SU-DHL-6 (cell line): Measurements from ENCODE around the gene PDE4D.

Source experiments
- EZH2phosphoT487 ChIP-seq: fragments of 200-600 bp; sonication (generic), shearing (Covaris generic); conservative IDR thresholded peaks from 2 replicates; pipeline ENCODE4 v1.6.1; 2018; ENCODE audit warnings: mild to moderate bottlenecking, antibody characterized with exemption, low read length, moderate library complexity, mixed read lengths
- TF ChIP-seq, protein P1 (sequence below): fragments of 200-600 bp; sonication (generic); IDR thresholded peaks from one replicate; pipeline ENCODE4 v1.5.1; 2017; ENCODE audit warnings: antibody characterized with exemption, mild to moderate bottlenecking, low read length, moderate library complexity; ENCODE audit not compliant: insufficient read depth, poor library complexity, severe bottlenecking

DNA sequence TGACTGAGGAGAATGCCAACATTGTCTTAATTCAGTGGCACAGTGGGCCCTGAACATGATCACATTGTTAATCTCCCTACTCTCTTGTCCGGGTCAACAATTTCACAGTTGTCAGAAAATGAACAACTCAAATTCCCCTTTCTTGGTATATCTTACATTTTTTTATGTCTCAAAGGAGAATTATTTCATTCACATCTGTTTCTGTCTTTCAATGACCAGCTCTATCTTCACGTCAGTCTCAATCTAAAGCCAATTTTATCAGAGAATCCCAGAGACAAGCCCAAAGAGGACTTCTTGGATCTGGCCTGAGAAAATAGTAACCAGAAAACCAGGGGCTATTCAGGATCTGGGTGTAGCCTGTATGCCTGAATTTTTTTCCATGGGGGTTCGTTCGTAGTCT lies 477.5 kb downstream of the PDE4D start:
- TF ChIP-seq, protein P1, sequence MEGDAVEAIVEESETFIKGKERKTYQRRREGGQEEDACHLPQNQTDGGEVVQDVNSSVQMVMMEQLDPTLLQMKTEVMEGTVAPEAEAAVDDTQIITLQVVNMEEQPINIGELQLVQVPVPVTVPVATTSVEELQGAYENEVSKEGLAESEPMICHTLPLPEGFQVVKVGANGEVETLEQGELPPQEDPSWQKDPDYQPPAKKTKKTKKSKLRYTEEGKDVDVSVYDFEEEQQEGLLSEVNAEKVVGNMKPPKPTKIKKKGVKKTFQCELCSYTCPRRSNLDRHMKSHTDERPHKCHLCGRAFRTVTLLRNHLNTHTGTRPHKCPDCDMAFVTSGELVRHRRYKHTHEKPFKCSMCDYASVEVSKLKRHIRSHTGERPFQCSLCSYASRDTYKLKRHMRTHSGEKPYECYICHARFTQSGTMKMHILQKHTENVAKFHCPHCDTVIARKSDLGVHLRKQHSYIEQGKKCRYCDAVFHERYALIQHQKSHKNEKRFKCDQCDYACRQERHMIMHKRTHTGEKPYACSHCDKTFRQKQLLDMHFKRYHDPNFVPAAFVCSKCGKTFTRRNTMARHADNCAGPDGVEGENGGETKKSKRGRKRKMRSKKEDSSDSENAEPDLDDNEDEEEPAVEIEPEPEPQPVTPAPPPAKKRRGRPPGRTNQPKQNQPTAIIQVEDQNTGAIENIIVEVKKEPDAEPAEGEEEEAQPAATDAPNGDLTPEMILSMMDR, result no peak
- no peak for TF ChIP-seq EZH2phosphoT487
